Measurements from ENCODE around the gene TAS2R3. TPM values are rescaled to one million over a fixed set of nuclear protein-coding genes. Genes with fewer than 3 reads are reported as not detected.
"Not testable (repeated sequence)": the region's sequence is repeated elsewhere in the genome, so short reads cannot be mapped to it uniquely, and the experiment has no call there.

TAS2R3 gene
- total RNA-seq, 1 experiment from 2014 or later = 0.49 TPM

DNA sequence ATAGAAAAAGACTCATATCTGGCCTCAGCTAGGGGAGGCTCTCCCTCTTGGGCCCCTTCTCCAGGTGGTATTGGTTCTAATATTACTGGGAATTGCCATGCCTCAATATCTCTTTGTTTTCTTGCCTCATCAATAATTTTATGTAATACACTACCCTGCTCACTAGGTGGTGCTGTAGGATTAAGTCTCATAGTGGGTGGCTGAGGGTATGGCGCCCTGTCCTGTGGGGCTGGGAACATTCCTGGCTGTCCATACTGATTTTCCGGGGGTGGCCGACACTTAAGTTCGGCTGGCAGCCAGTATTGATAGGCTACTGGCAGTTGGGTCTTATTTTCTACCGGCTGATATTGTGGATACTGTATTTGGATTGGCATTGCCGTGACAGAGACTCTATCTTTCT is 9.0 kb upstream of the TAS2R3 start:
- DNase-seq (ENCODE audit: low read depth, low spot score) = no peak
- TF ChIP-seq POLR2AphosphoS5 (IDR thresholded peaks at IDR 0.05; ENCODE audit: low read depth, low read length) (no peak), SIN3A (IDR thresholded peaks at IDR 0.05; ENCODE audit: borderline replicate concordance, insufficient read depth, low read depth, low read length) (no peak), TCF7L2 (IDR thresholded peaks at IDR 0.05; ENCODE audit: low read depth, low read length) (no peak)
- TF ChIP-seq, protein P1, sequence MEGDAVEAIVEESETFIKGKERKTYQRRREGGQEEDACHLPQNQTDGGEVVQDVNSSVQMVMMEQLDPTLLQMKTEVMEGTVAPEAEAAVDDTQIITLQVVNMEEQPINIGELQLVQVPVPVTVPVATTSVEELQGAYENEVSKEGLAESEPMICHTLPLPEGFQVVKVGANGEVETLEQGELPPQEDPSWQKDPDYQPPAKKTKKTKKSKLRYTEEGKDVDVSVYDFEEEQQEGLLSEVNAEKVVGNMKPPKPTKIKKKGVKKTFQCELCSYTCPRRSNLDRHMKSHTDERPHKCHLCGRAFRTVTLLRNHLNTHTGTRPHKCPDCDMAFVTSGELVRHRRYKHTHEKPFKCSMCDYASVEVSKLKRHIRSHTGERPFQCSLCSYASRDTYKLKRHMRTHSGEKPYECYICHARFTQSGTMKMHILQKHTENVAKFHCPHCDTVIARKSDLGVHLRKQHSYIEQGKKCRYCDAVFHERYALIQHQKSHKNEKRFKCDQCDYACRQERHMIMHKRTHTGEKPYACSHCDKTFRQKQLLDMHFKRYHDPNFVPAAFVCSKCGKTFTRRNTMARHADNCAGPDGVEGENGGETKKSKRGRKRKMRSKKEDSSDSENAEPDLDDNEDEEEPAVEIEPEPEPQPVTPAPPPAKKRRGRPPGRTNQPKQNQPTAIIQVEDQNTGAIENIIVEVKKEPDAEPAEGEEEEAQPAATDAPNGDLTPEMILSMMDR (IDR thresholded peaks at IDR 0.05) = peak; percentile 73
- TF ChIP-seq, protein P2, sequence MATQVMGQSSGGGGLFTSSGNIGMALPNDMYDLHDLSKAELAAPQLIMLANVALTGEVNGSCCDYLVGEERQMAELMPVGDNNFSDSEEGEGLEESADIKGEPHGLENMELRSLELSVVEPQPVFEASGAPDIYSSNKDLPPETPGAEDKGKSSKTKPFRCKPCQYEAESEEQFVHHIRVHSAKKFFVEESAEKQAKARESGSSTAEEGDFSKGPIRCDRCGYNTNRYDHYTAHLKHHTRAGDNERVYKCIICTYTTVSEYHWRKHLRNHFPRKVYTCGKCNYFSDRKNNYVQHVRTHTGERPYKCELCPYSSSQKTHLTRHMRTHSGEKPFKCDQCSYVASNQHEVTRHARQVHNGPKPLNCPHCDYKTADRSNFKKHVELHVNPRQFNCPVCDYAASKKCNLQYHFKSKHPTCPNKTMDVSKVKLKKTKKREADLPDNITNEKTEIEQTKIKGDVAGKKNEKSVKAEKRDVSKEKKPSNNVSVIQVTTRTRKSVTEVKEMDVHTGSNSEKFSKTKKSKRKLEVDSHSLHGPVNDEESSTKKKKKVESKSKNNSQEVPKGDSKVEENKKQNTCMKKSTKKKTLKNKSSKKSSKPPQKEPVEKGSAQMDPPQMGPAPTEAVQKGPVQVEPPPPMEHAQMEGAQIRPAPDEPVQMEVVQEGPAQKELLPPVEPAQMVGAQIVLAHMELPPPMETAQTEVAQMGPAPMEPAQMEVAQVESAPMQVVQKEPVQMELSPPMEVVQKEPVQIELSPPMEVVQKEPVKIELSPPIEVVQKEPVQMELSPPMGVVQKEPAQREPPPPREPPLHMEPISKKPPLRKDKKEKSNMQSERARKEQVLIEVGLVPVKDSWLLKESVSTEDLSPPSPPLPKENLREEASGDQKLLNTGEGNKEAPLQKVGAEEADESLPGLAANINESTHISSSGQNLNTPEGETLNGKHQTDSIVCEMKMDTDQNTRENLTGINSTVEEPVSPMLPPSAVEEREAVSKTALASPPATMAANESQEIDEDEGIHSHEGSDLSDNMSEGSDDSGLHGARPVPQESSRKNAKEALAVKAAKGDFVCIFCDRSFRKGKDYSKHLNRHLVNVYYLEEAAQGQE (IDR thresholded peaks at IDR 0.05; ENCODE audit: insufficient read depth in 1 of 2, low read depth in 2 of 2, low read length in 1 of 2) = no peak
- ChIA-PET CTCF (no interaction called here), POLR2A (no interaction called here)
- H3K4me3 ChIP-seq (ENCODE audit: low read depth in 2 of 2, low read length in 2 of 2) = no peak overlapping the region
- in situ Hi-C loops (cut with HindIII; ENCODE audit: low pct_unique_long_range_greater_than_20kb, low sequenced_read_pairs) (no loop called here), intact Hi-C loops (cut with micrococcal nuclease; ENCODE audit: unreplicated experiment) (no loop called here)
- H3K36me3 ChIP-seq (ENCODE audit: control insufficient read depth, insufficient read depth, low read length) = peaks cover 21% of the 10 kb centered on the region
- H3K27ac ChIP-seq (ENCODE audit: low read length) = no peak overlapping the region
- BruUV-seq (replicated peaks) = no TSS peak
- ATAC-seq = peak; percentile 58; the same call in 1 of the 2 replicates
- H3K9me3 ChIP-seq (ENCODE audit: control insufficient read depth, insufficient read depth, low read depth, low read length) = peaks cover 19% of the 10 kb centered on the region
- H3K27me3 ChIP-seq (ENCODE audit: control insufficient read depth, insufficient read depth, low read length) = no peaks in the 10 kb centered on the region
- H3K4me1 ChIP-seq (ENCODE audit: control insufficient read depth, insufficient read depth, low read length) = no peaks in the 10 kb centered on the region

DNA sequence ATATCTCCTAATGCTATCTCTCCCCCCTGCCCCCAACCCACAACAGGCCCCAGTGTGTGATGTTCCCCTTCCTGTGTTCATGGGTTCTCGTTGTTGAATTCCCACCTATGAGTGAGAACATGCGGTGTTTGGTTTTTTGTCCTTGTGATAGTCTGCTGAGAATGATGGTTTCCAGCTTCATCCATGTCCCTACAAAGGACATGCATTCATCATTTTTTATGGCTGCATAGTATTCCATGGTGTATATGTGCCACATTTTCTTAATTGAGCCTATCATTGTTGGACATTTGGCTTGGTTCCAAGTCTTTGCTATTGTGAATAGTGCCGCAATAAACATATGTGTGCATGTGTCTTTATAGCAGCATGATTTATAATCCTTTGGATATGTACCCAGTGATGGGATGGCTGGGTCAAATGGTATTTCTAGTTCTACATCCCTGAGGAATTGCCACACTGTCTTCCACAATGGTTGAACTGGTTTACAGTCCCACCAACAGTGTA is 6.2 kb downstream of the TAS2R3 start:
- DNase-seq (ENCODE audit: low read depth, low spot score); H3K4me3 ChIP-seq (ENCODE audit: low read depth in 2 of 2, low read length in 2 of 2); H3K9me3 ChIP-seq (ENCODE audit: control insufficient read depth, insufficient read depth, low read depth, low read length); in situ Hi-C loops (cut with HindIII; ENCODE audit: low pct_unique_long_range_greater_than_20kb, low sequenced_read_pairs); BruUV-seq (replicated peaks); ATAC-seq; H3K4me1 ChIP-seq (ENCODE audit: control insufficient read depth, insufficient read depth, low read length); POLR2A ChIA-PET; H3K36me3 ChIP-seq (ENCODE audit: control insufficient read depth, insufficient read depth, low read length); H3K27ac ChIP-seq (ENCODE audit: low read length); CTCF ChIA-PET; H3K27me3 ChIP-seq (ENCODE audit: control insufficient read depth, insufficient read depth, low read length); intact Hi-C loops (cut with micrococcal nuclease; ENCODE audit: unreplicated experiment): not testable (repeated sequence)

DNA sequence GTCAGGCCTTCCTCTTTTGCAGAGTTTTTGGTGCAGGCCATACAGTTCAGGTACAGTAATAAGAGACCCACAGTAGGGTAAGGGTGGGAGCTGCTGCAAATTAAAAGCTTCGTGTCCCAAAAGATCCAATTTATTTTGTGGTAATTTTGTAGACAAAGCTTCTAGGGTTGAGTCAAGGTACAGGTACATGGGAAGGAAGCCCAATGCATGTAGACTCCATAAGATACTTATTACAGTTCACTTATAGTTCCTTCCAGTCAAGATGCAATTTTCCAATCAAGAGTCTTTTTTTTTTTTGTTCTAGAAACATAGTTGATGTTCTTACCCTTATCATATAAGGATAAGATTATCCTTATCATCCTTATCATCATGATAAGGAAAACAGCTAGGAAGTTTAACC is 12.5 kb downstream of the TAS2R3 start, which contains the start of gene TAS2R4:
Gene TAS2R4, plus strand, starts transcription at position 301 of the 400 bp plus-strand sequence. CDS start 1,815 bp downstream, outside the sequence.
- CTCF ChIA-PET = no interaction called here
- no peak for DNase-seq (ENCODE audit: low read depth, low spot score)
- Histone ChIP-seq H3K4me1 (ENCODE audit: control insufficient read depth, insufficient read depth, low read length) (no peaks in the 10 kb centered on the region), H3K27ac (ENCODE audit: low read length) (no peak within 1 kb of the TSS), H3K36me3 (ENCODE audit: control insufficient read depth, insufficient read depth, low read length) (no peaks in the 10 kb centered on the region), H3K9me3 (ENCODE audit: control insufficient read depth, insufficient read depth, low read depth, low read length) (no peaks in the 10 kb centered on the region), H3K4me3 (ENCODE audit: low read depth in 2 of 2, low read length in 2 of 2) (no peak within 1 kb of the TSS), H3K27me3 (ENCODE audit: control insufficient read depth, insufficient read depth, low read length) (no peaks in the 10 kb centered on the region)
- TF ChIP-seq POLR2AphosphoS5 (IDR thresholded peaks at IDR 0.05; ENCODE audit: low read depth, low read length) = no peak
- TF ChIP-seq SIN3A (IDR thresholded peaks at IDR 0.05; ENCODE audit: borderline replicate concordance, insufficient read depth, low read depth, low read length) = no peak
- TF ChIP-seq TCF7L2 (IDR thresholded peaks at IDR 0.05; ENCODE audit: low read depth, low read length) = no peak
- TF ChIP-seq, protein P2 (IDR thresholded peaks at IDR 0.05; ENCODE audit: insufficient read depth in 1 of 2, low read depth in 2 of 2, low read length in 1 of 2) = no peak
- TF ChIP-seq, protein P1 (IDR thresholded peaks at IDR 0.05) = no peak
- POLR2A ChIA-PET = no interaction called here
- intact Hi-C loops (cut with micrococcal nuclease; ENCODE audit: unreplicated experiment) (no loop called here), in situ Hi-C loops (cut with HindIII; ENCODE audit: low pct_unique_long_range_greater_than_20kb, low sequenced_read_pairs) (no loop called here)
- no peak for ATAC-seq
- BruUV-seq (replicated peaks) = no TSS peak

Data from Panc1 (cell line).